H1 (cell line): ENCODE data around the gene ATP6V1G3. TPM values are rescaled to one million over a fixed set of nuclear protein-coding genes. Genes with fewer than 3 reads are reported as not detected.

Source experiments
- CBX5 ChIP-seq: fragments of 300-800, 300-1000 bp; sonication (generic); IDR thresholded peaks from 2 replicates; pipeline ENCODE4 v1.7.1; 2016; ENCODE audit warnings: antibody characterized with exemption, low read length, low read depth
- CHD7 ChIP-seq: fragments of 300-600 bp; sonication (generic); IDR thresholded peaks from 2 replicates; pipeline ENCODE4 v1.7.1; 2012; ENCODE audit warnings: low read length, moderate library complexity, mild to moderate bottlenecking, inconsistent platforms; ENCODE audit not compliant: insufficient replicate concordance
- polyA plus RNA-seq, 7 experiments: library from polyadenylated mRNA; depleted of rRNA in 3 of 7; stranded (reverse) in 5 of 7; unstranded in 2 of 7; fragments of >200 nt in 5 of 7; fragments of 200-250 nt in 2 of 7; gene quantifications; 1 replicate in 5 of 7; 2 replicates in 1 of 7; 4 replicates in 1 of 7; pipeline versions ENCODE4 v1.2.1 to v1.2.3, GENCODE V29; 2011 to 2013; ENCODE audit warnings: missing spikeins in 2 of 7, mixed read lengths in 2 of 7
- total RNA-seq: library from RNA; stranded (reverse); fragmentation: NEBNext Ultra II Directional; extraction: Animal tissue kit (Norgen Biotek cat#: 25700); gene quantifications from 2 replicates; pipeline ENCODE4 v1.2.1, GENCODE V29; 2021

ATP6V1G3 gene
- total and polyA plus RNA-seq, 2 of the 8 experiments (the other 6 are each of a cell fraction or from before 2014, with no cell fraction given): not detected

GRCh38 chr1:198541737-198542136 is 1.3 kb upstream of the ATP6V1G3 start (continued):
- TF ChIP-seq CHD7 (no peak), CBX5 (no peak)
